Ishikawa (cell line): Measurements from ENCODE around the gene NR2F1.

Source experiments
- CEBPB ChIP-seq: IDR thresholded peaks from 2 replicates; pipeline ENCODE4 v1.6.1; 2012
- CREB1 ChIP-seq: IDR thresholded peaks from 2 replicates; pipeline ENCODE4 v1.6.1; 2012; ENCODE audit warnings: low read depth
- EGR1 ChIP-seq: IDR thresholded peaks from 2 replicates; pipeline ENCODE4 v1.6.1; 2012
- EP300 ChIP-seq: IDR thresholded peaks from 2 replicates; pipeline ENCODE4 v1.6.1; 2012; ENCODE audit warnings: borderline replicate concordance
- FOXM1 ChIP-seq: IDR thresholded peaks from 2 replicates; pipeline ENCODE4 v1.6.1; 2012; ENCODE audit warnings: low read depth, borderline replicate concordance
- NFIC ChIP-seq: IDR thresholded peaks from 2 replicates; pipeline ENCODE4 v1.6.1; 2012
- RAD21 ChIP-seq: IDR thresholded peaks from 2 replicates; pipeline ENCODE4 v1.6.1; 2012; ENCODE audit warnings: low read depth
- TAF1 ChIP-seq: IDR thresholded peaks from 2 replicates; pipeline ENCODE4 v1.6.1; 2012; ENCODE audit warnings: low read depth, mild to moderate bottlenecking
- TCF12 ChIP-seq: IDR thresholded peaks from 2 replicates; pipeline ENCODE4 v1.6.1; 2012; ENCODE audit warnings: low read depth
- TEAD4 ChIP-seq: IDR thresholded peaks from 2 replicates; pipeline ENCODE4 v1.6.1; 2012
- YY1 ChIP-seq: IDR thresholded peaks from 2 replicates; pipeline ENCODE4 v1.6.1; 2012; ENCODE audit warnings: low read depth
- ZBTB7A ChIP-seq: IDR thresholded peaks from 2 replicates; pipeline ENCODE4 v1.6.1; 2012; ENCODE audit warnings: low read depth
- TF ChIP-seq, protein P1 (sequence below): IDR thresholded peaks from 2 replicates; pipeline ENCODE4 v1.6.1; 2012
- TF ChIP-seq, protein P2 (sequence below): IDR thresholded peaks from 2 replicates; pipeline ENCODE4 v1.6.1; 2012
- TF ChIP-seq, protein P3 (sequence below): IDR thresholded peaks from 2 replicates; pipeline ENCODE4 v1.6.1; 2012; ENCODE audit warnings: low read depth, mild to moderate bottlenecking

Gene NR2F1

DNA sequence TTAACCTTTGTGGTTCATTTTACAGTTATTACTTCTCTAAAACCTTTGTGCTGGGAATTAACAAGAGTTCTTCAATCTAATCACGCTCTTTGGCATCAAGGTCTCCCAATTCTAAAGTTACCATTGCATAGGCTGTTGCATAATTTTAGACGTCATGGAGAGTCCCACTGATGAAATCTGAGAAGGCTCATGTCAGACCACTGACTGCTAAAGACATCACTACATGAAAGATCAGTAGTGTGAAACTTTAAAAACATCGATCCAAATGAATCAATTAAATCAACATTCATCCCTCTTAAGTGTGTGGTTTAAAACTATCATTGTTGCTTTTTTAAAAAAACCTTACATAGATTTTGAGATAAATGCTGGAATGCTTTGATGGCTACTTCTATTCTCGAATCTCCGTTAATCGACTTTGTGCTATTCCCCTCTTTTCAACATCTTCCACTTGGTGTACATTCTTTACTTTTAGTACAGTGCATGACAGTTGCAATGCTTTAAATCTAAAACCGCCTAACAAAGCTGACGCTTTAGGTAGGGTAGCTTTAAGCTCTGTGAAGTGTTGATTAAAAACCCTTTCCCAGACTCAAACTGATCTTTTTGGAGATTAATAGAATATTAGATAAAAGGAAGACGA lies 33.6 kb downstream of the NR2F1 start:
- TF ChIP-seq CEBPB (0 out of 2 replicates have a peak, but pooled peaks have one; percentile 3), FOXM1 (no peak)

DNA sequence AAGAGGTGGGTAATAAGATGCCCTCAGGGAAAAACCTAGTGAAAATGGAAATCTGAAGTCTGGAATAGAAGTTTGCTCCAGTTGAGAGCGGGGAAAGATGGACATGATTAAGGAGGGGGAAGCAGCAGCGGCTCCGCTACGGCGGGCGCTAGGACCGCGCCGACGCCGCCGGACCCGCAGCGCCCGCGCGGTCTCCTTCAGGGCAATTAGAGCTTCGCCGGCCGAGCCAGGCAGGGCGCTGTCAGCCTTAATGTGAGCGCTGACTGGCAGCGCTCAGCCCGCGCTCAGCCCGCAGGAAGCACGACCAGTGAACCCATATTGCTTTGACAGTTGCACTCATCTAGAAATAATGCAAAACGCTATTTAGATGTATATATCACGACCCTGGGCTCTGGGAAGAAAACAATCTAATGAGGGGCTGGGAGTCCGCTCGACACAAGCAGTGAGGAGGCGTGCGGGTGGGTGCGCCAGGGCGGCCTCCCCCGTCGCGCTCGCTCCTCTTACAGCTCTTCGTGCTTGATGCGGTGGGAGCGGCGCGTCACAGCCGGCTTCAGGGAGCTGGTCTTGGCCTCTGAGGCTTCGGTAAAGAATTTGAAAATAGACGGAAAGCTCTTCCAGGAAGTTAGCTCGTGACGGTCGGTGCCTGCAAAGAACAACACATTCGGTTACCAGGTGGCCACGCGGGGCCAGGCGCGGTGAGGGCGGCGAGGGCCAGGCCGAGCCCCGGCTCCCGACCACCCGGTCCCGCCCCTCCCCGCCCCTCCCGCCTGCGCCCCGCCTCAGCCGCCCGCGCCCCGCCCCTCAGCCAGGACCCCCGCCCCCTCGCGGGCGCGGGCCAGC lies 37.7 kb downstream of the NR2F1 start:
- TF ChIP-seq, protein P1, sequence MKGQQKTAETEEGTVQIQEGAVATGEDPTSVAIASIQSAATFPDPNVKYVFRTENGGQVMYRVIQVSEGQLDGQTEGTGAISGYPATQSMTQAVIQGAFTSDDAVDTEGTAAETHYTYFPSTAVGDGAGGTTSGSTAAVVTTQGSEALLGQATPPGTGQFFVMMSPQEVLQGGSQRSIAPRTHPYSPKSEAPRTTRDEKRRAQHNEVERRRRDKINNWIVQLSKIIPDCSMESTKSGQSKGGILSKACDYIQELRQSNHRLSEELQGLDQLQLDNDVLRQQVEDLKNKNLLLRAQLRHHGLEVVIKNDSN: no peak
- TF ChIP-seq YY1 (0 out of 2 replicates have a peak, but pooled peaks have one; percentile 26), CREB1 (no peak), RAD21 (peak; percentile 28; the same call in 1 of the 2 replicates), EGR1 (no peak), FOXM1 (no peak), TAF1 (no peak; the same call in 1 of the 2 replicates), CEBPB (no peak), ZBTB7A (no peak), TCF12 (no peak), NFIC (no peak), TEAD4 (no peak), EP300 (0 out of 2 replicates have a peak, but pooled peaks have one; percentile 18)
- TF ChIP-seq, protein P2, sequence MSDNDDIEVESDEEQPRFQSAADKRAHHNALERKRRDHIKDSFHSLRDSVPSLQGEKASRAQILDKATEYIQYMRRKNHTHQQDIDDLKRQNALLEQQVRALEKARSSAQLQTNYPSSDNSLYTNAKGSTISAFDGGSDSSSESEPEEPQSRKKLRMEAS: 0 out of 2 replicates have a peak, but pooled peaks have one; percentile 9
- TF ChIP-seq, protein P3, sequence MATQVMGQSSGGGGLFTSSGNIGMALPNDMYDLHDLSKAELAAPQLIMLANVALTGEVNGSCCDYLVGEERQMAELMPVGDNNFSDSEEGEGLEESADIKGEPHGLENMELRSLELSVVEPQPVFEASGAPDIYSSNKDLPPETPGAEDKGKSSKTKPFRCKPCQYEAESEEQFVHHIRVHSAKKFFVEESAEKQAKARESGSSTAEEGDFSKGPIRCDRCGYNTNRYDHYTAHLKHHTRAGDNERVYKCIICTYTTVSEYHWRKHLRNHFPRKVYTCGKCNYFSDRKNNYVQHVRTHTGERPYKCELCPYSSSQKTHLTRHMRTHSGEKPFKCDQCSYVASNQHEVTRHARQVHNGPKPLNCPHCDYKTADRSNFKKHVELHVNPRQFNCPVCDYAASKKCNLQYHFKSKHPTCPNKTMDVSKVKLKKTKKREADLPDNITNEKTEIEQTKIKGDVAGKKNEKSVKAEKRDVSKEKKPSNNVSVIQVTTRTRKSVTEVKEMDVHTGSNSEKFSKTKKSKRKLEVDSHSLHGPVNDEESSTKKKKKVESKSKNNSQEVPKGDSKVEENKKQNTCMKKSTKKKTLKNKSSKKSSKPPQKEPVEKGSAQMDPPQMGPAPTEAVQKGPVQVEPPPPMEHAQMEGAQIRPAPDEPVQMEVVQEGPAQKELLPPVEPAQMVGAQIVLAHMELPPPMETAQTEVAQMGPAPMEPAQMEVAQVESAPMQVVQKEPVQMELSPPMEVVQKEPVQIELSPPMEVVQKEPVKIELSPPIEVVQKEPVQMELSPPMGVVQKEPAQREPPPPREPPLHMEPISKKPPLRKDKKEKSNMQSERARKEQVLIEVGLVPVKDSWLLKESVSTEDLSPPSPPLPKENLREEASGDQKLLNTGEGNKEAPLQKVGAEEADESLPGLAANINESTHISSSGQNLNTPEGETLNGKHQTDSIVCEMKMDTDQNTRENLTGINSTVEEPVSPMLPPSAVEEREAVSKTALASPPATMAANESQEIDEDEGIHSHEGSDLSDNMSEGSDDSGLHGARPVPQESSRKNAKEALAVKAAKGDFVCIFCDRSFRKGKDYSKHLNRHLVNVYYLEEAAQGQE: no peak

DNA sequence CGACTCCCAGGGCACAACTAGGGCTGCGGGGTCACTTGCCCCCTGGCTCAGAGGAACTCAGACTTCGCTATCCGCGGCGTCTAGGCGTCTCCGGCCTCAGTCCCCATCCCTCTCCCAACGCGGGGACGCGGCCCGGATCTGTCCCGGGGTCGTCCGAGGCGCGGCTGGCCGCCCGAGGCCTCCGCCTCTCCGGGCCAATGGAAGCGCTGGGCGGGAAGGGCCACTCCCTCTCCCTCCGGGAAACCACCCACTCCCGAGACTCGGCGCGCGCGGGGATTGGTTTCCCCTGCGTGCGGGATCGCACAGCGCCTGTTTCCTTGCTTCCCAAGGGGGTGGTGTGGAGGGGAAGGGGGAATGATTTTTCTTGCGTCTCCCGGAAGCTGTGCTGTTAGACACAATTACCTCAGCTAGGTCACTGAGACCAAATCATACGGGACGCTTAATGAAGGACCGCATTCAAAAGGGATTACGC lies 38.3 kb downstream of the NR2F1 start:
- TF ChIP-seq ZBTB7A: peak; percentile 88; the same call in 1 of the 2 replicates
- no peak for TF ChIP-seq TEAD4

DNA sequence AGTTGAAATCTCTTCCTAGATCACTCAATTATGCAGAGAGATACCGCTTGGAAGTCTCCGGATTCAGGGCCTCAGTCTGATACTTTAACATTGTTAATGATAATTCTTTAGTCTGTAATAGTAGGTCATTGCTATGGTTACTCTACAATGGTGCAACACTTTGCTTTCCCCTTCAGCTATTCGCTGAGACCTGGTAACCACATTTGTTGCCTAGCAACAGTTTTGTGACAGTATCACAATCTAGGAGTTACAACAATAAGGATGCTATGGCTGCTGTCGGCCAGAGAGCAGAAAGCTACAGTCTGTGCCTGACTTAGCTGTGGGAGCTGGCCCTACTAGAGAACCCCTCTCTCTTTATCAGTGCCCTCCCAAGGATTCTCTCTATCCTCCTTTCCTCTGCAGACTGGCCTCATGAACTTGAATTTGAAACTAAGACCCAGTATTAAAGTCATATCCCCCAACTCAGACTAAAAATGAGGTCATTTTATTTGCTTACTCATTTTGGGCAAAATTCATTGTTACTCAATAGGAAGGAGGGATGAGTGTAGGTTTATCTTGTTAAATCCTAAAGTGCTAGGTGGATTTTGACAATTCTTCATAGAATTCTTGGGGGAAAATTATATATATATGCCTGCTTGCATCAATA lies 39.3 kb downstream of the NR2F1 start:
- TF ChIP-seq RAD21 (no peak), TAF1 (no peak), YY1 (no peak), CEBPB (no peak), FOXM1 (no peak), NFIC (no peak), EGR1 (no peak)
- TF ChIP-seq, protein P1: no peak
- TF ChIP-seq, protein P2: no peak

DNA sequence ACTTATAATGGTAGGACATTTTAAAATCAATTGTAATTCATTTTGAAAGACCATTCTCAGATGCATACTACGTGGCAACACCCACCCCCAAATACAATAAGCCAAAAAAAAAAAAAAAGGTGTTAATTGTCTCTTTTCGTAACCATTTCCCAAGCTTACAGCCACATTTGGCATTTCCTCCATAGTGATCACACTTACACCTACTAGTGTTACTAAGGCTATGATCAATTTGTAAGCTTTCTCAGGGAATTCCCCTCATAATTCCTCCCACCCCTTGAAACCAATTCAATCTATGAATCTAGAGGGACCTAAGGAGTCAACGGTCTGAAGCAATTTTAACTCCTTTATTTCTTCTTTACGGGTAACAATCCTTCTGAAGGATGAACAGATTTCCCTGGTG lies 40.1 kb downstream of the NR2F1 start:
- TF ChIP-seq, protein P1: no peak
- TF ChIP-seq EGR1: no peak
- TF ChIP-seq, protein P2: no peak
- no peak for TF ChIP-seq FOXM1
- TF ChIP-seq TCF12: no peak
- no peak for TF ChIP-seq YY1
- TF ChIP-seq, protein P3: no peak
